Limb (tissue), 2 donors: ENCODE results near the gene RPL39.
"Not testable (repeated sequence)": the region's sequence is repeated elsewhere in the genome, so short reads cannot be mapped to it uniquely, and the experiment has no call there.

Source experiments
- DNase-seq, 2 donors: peaks; one replicate each; pipeline ENCODE4 v3.0.0-alpha.2; 2016; ENCODE audit errors: extremely low spot score in 2 of 2

The RPL39 gene

GRCh38 chrX:119763181-119763580 lies 28.2 kb downstream of the RPL39 start:
- no peak for DNase-seq

DNA sequence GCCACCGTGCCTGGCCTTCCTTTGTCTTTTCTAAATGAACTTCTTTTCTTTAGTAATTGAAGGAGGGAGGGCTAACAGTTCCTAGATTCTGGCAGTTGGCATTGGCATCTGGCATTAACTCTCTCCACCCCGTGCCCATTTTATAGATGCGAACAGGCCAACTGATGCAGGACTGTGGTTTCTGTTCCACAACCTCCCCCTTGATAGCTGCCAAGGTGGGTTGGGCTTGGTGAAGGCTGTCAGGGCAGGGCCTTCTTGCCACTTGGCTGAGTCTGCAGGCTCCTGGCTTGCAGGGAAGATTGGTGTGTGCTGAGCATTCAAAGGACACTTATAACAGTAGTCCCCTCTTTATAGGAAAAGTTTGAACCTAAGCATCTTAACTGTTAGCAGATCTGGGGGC lies 28.7 kb downstream of the RPL39 start:
- no peak for DNase-seq

DNA sequence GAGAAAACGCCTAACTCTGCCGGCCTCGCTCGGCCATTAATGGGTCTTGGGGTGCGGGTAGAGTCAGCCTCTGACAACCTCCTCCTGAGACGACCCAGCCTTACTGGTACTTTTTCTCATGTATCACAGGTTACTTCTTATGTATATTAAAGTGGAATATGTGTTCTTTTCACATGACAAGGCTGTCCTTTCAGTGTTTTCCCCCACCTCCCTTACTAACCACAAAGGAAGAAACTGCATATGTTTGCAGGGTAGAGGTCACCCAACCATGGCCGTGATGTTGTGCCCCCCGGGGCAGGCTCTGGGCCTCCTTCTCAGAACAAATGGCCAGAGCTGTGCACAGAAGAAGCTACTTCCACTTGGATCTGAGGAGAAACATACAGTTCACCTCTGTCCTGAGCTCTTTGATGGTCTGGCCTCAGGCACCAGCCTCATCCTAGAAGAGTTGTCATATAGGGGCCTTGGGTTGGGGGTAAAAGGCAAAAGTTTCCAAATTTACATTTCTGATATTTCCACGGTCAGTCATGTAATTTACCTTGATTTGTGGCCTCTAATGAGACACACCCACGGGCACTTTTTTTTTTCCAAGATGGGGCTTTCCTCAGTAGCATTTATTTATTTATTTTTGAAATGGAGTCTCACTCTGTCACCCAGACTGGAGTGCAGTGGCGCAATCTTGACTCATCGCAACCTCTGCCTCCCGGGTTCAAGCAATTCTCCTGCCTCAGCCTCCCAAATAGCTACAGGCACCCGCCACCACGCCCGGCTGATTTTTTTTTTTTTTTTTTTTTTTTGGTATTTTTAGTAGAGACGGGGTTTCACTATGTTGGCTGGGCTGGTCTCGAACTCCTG lies 31.2 kb downstream of the RPL39 start:
- no peak for DNase-seq

DNA sequence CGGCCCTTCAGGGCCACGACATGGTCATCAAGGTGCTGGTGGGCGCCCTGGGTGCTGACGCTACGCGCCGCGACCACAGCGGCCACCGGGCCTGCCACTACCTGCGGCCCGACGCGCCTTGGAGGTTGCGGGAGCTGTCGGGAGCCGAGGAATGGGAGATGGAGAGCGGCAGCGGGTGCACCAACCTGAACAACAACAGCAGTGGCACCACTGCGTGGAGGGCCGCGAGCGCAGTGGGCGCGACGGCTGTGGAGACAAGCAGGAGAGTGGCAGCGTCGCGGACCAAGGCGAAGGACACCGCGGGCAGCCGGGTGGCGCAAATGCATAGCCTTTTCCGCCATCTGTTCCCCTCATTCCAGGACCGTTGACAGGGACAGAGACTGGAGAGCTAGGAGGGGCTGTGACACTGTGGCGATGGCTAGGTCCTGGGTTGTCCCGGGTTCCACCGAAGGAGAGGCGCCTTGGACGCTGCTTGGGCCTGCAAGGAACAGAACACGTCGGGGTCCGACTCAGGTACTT lies 32.1 kb downstream of the RPL39 start:
- DNase-seq = no peak

DNA sequence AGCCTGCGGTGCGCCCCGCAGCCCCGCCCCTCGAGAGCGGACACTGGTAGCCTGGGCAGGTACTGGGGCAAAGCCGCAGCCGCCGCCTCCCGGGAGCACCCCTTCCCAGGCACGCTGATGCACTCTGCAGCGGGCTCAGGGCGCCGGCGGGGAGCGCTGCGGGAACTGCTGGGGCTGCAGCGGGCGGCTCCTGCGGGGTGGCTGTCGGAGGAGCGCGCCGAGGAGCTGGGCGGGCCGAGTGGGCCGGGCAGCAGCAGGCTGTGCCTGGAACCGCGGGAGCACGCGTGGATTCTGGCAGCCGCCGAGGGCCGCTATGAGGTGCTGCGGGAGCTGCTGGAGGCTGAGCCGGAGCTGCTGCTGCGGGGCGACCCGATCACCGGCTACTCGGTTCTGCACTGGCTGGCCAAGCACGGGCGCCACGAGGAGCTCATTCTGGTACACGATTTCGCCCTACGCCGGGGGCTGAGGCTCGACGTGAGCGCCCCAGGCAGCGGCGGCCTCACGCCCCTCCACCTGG lies 32.6 kb downstream of the RPL39 start:
- no peak for DNase-seq

DNA sequence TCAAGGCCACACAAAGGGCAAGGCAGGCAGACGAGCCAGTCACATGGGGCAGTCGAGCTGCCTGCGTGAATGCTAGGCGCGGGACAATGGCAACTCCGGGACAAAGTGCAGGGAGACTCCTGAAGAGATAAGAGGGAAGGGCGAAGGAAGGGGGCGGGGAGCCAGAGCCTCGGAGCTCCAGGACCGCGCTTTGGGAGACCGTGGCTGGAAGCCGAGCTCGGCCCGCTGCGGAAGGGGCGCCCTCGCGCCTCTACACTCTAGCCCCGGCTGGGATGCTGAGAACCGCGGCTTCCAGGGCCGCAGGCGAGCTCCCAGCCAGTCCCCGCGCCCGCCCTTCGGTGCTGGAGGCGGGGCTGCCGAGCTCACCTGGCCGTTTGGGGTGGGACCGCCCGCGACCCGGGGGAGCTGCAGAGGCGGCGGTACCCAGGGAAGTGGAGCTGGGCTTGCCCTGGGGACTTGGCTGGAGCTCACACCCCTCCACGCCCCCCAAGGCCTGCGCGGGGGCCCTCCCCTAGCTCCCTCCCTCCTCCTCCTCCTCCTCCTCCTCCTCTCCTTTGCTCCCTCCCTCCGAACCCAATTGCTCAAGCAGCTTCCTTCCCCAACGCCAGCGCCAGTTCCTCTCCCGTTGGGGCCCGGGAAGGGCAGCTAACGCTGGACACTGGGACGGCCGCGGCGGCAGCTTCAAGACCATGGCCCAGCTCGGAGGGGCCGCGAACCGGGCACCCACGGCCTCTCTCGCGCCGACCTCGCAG lies 33.3 kb downstream of the RPL39 start, which contains the start of gene SOWAHD:
Gene SOWAHD (plus strand): TSS at position 610 of the 752 bp plus-strand sequence. CDS start 80 bp downstream, at position 690.
- DNase-seq = peak in 1 of 2 donors; percentile 39

GRCh38 chrX:119757646-119757978 lies 33.8 kb downstream of the RPL39 start:
- DNase-seq = no peak

GRCh38 chrX:119756926-119757635 lies 34.3 kb downstream of the RPL39 start:
- no peak for DNase-seq

- DNase-seq = no peak
Observed at GRCh38 chrX:119755981-119756533, 35.4 kb downstream of the RPL39 start.

- no peak for DNase-seq
Observed at GRCh38 chrX:119753639-119754257, 37.7 kb downstream of the RPL39 start.

GRCh38 chrX:119753001-119753400 lies 38.4 kb downstream of the RPL39 start:
- no peak for DNase-seq

DNA sequence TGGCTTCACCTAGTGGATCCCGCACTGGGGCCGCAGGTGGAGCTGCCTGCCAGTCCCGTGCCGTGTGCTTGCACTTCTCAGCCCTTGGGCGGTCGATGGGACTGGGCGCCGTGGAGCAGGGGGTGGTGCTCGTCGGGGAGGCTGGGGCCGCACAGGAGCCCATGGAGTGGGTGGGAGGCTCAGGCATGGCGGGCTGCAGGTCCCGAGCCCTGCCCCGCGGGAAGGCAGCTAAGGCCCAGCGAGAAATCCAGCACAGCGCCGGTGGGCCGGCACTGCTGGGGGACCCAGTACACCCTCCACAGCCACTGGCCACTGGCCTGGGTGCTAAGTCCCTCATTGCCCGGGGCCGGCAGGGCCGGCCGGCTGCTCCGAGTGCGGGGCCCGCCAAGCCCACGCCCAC lies 40.7 kb downstream of the RPL39 start:
- DNase-seq = not testable (repeated sequence)

GRCh38 chrX:119750131-119750530 lies 41.3 kb downstream of the RPL39 start:
- not testable (repeated sequence) for DNase-seq

- no peak for DNase-seq
Observed at GRCh38 chrX:119745283-119745848, 46.1 kb downstream of the RPL39 start.

DNA sequence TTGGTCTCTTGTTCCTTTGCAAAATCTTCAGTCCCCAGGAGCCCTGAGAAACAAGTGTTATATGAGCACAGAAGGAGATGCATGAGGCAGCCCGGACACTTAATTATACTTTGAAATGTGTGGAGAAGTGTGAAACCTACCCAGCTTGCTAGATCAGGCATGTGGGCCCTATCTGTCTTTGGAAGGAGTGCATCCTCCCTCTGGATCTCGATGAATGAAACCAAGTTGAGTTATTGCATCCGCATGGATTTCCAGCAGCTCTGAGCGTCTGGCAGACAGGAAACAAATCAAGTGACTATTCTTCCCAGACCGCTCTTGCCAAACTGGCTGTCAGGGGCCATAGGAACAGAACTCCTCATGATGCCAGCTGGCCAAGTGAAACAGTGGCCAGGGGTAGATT lies 52.7 kb downstream of the RPL39 start:
- no peak for DNase-seq
